Neural progenitor cell (in vitro differentiated cells): Measurements from ENCODE around the gene PLA2G15. TPM values are rescaled to one million over a fixed set of nuclear protein-coding genes. Genes with fewer than 3 reads are reported as not detected.

Source experiments
- DNase-seq: peaks from one replicate; pipeline ENCODE4 v3.0.0-alpha.2; 2016; ENCODE audit warnings: low spot score
- H2AFZ ChIP-seq: fragments of 200-600 bp; sonication (generic); replicated peaks from 2 replicates; pipeline ENCODE4 v1.6.1; 2016; ENCODE audit warnings: antibody characterized with exemption
- H3F3A ChIP-seq: fragments of 200-600 bp; sonication (generic); 2 replicates; pipeline ENCODE4 v1.6.1; 2016; ENCODE audit warnings: antibody characterized with exemption, low read depth
- H3K27ac ChIP-seq: fragments of 200-600 bp; sonication (generic); 2 replicates; pipeline ENCODE4 v1.5.1; 2016; ENCODE audit warnings: mild to moderate bottlenecking
- H3K27me3 ChIP-seq: fragments of 200-600 bp; sonication (generic); 2 replicates; pipeline ENCODE4 v1.6.1; 2016; ENCODE audit warnings: mild to moderate bottlenecking, moderate library complexity
- H3K36me3 ChIP-seq: fragments of 200-600 bp; sonication (generic); 2 replicates; pipeline ENCODE4 v1.5.1; 2016
- H3K4me1 ChIP-seq: fragments of 200-600 bp; sonication (generic); 2 replicates; pipeline ENCODE4 v1.6.1; 2016; ENCODE audit warnings: mixed run types
- H3K4me2 ChIP-seq: fragments of 200-600 bp; sonication (generic); 2 replicates; pipeline ENCODE4 v1.6.1; 2016
- H3K4me3 ChIP-seq: fragments of 200-600 bp; sonication (generic); 2 replicates; pipeline ENCODE4 v1.5.1; 2016
- H3K79me2 ChIP-seq: fragments of 200-600 bp; sonication (generic); 2 replicates; pipeline ENCODE4 v1.6.1; 2016; ENCODE audit warnings: low read depth
- H3K9ac ChIP-seq: fragments of 200-600 bp; sonication (generic); 2 replicates; pipeline ENCODE4 v1.6.1; 2016
- H3K9me3 ChIP-seq: fragments of 200-600 bp; sonication (generic); 2 replicates; pipeline ENCODE4 v1.5.1; 2016; ENCODE audit warnings: low read depth
- H4K20me1 ChIP-seq: fragments of 200-600 bp; sonication (generic); 2 replicates; pipeline ENCODE4 v1.6.1; 2016; ENCODE audit warnings: low read depth
- H3K27ac Mint-ChIP-seq: 3 replicates; pipeline ENCODE4 v1.8.0; 2021; ENCODE audit warnings: mixed read lengths
- H3K27me3 Mint-ChIP-seq: 2 replicates; pipeline ENCODE4 v1.8.0; 2022; ENCODE audit warnings: low read depth, mild to moderate bottlenecking, inconsistent platforms, moderate library complexity, mixed read lengths; ENCODE audit not compliant: insufficient read depth
- H3K36me3 Mint-ChIP-seq: 3 replicates; pipeline ENCODE4 v1.8.0; 2021; ENCODE audit warnings: mixed read lengths
- H3K4me1 Mint-ChIP-seq: 3 replicates; pipeline ENCODE4 v1.8.0; 2021; ENCODE audit warnings: mixed read lengths
- H3K4me3 Mint-ChIP-seq: 3 replicates; pipeline ENCODE4 v1.8.0; 2021; ENCODE audit warnings: mild to moderate bottlenecking, moderate library complexity, mixed read lengths
- H3K9me3 Mint-ChIP-seq: 3 replicates; pipeline ENCODE4 v1.8.0; 2020; ENCODE audit warnings: mixed read lengths
- EZH2 ChIP-seq: fragments of 200-600 bp; sonication (generic); IDR thresholded peaks from 2 replicates; pipeline ENCODE4 v1.6.1; 2017; ENCODE audit warnings: antibody characterized with exemption, mild to moderate bottlenecking, moderate library complexity
- EZH2phosphoT487 ChIP-seq: fragments of 200-600 bp; sonication (generic); IDR thresholded peaks from 2 replicates; pipeline ENCODE4 v1.6.1; 2017; ENCODE audit warnings: antibody characterized with exemption
- total RNA-seq: library from RNA; depleted of rRNA; stranded (reverse); fragments of >200 nt; gene quantifications from 2 replicates; pipeline ENCODE4 v1.2.3, GENCODE V29; 2015; ENCODE audit warnings: low replicate concordance
- TF ChIP-seq, protein P1 (sequence below): fragments of 200-600 bp; sonication (generic); IDR thresholded peaks from 2 replicates; pipeline ENCODE4 v1.5.1; 2017; ENCODE audit warnings: antibody characterized with exemption, mild to moderate bottlenecking

PLA2G15 gene
- total RNA-seq, 1 donor from 2014 or later = 3.8 TPM

DNA sequence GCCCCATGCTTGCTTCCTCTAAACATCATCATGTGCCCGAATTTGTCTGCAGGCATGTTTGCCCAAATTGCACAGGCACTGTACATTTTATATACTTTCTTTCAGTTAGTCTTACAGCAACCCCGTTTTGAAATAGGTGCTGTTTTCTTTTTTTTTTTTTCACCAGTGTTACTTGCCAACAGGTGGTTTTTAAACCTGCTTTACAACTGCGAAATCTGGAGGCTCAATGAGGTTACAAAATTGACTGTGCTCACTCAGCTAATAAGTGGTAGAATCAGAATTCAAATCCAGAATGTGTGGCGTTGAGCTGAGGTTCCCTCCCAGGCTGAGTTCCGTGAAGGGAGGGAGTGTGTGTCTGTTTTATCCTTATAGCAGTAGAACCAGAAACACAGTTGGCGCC lies 5.8 kb downstream of the PLA2G15 start:
- Mint-ChIP-seq H3K4me1 (peaks cover 8% of the 10 kb centered on the region), H3K4me3 (no peak overlapping the region), H3K27ac (no peak overlapping the region), H3K9me3 (no peaks in the 10 kb centered on the region), H3K36me3 (peaks cover 7% of the 10 kb centered on the region), H3K27me3 (peaks cover 7% of the 10 kb centered on the region)
- H2AFZ ChIP-seq = no peak overlapping the region
- TF ChIP-seq, protein P1, sequence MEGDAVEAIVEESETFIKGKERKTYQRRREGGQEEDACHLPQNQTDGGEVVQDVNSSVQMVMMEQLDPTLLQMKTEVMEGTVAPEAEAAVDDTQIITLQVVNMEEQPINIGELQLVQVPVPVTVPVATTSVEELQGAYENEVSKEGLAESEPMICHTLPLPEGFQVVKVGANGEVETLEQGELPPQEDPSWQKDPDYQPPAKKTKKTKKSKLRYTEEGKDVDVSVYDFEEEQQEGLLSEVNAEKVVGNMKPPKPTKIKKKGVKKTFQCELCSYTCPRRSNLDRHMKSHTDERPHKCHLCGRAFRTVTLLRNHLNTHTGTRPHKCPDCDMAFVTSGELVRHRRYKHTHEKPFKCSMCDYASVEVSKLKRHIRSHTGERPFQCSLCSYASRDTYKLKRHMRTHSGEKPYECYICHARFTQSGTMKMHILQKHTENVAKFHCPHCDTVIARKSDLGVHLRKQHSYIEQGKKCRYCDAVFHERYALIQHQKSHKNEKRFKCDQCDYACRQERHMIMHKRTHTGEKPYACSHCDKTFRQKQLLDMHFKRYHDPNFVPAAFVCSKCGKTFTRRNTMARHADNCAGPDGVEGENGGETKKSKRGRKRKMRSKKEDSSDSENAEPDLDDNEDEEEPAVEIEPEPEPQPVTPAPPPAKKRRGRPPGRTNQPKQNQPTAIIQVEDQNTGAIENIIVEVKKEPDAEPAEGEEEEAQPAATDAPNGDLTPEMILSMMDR = no peak
- TF ChIP-seq EZH2phosphoT487 = no peak
- no peak for TF ChIP-seq EZH2
- H3K79me2 ChIP-seq = no peaks in the 10 kb centered on the region
- H4K20me1 ChIP-seq = no peaks in the 10 kb centered on the region
- no peak overlapping the region for H3K4me3 ChIP-seq
- no peak overlapping the region for H3K27ac ChIP-seq
- no peaks in the 10 kb centered on the region for H3K36me3 ChIP-seq
- no peaks in the 10 kb centered on the region for H3F3A ChIP-seq
- H3K4me2 ChIP-seq = no peak overlapping the region
- no peaks in the 10 kb centered on the region for H3K9me3 ChIP-seq
- H3K27me3 ChIP-seq = peaks cover 1% of the 10 kb centered on the region
- H3K4me1 ChIP-seq = no peaks in the 10 kb centered on the region
- H3K9ac ChIP-seq = no peak overlapping the region
- no peak for DNase-seq

DNA sequence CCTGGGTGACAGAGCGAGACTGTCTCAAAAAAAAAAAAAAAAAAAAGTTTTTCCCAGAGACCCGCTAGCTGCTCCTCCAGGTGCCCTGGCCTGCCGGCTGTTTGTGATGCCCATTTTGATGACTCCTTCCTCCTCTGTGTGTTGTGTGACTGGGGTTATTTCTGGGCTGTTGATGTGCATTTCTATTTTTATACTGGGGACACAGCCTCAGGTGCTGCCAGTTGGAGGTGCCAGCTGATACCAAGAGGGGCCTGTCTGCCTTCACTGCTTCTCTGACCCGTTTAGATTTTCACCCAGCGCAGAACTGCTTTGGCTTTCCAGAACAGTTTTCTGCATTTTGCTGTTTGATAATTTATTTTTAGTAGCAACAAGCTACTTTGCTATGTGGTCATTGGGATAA lies 6.7 kb downstream of the PLA2G15 start:
- H3K27me3 ChIP-seq = no peaks in the 10 kb centered on the region
- no peak overlapping the region for H3K9ac ChIP-seq
- no peaks in the 10 kb centered on the region for H3K4me1 ChIP-seq
- DNase-seq = no peak
- no peak overlapping the region for H3K27ac ChIP-seq
- no peaks in the 10 kb centered on the region for H3F3A ChIP-seq
- TF ChIP-seq, protein P1 = no peak
- TF ChIP-seq EZH2 (no peak), EZH2phosphoT487 (no peak)
- no peaks in the 10 kb centered on the region for H4K20me1 ChIP-seq
- no peaks in the 10 kb centered on the region for H3K9me3 ChIP-seq
- no peaks in the 10 kb centered on the region for H3K79me2 ChIP-seq
- no peak overlapping the region for H2AFZ ChIP-seq
- no peak overlapping the region for H3K27ac Mint-ChIP-seq
- H3K4me3 ChIP-seq = no peak overlapping the region
- no peaks in the 10 kb centered on the region for H3K9me3 Mint-ChIP-seq
- peaks cover 7% of the 10 kb centered on the region for H3K36me3 Mint-ChIP-seq
- peaks cover 2% of the 10 kb centered on the region for H3K4me1 Mint-ChIP-seq
- H3K4me3 Mint-ChIP-seq = no peak overlapping the region
- H3K27me3 Mint-ChIP-seq = peaks cover 6% of the 10 kb centered on the region
- no peak overlapping the region for H3K4me2 ChIP-seq
- H3K36me3 ChIP-seq = no peaks in the 10 kb centered on the region

DNA sequence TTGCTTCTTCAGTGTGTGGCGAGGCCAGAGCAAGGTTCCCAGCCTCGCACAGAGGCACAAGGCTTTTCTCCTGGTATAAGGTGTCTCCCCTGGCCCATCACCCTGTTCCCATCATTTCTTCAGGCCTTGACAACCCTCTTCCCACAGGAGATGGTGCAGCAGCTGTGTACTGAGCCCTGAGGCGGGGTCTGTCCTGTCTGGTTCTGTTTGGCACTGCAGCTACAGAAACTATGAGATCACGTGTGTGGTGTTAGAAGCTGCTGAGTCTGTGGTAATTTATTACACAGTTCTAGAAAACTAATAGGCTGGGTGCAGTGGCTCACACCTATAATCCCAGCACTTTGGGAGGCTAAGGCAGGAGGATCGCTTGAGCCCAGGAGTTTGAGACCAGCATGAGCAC lies 7.2 kb downstream of the PLA2G15 start:
- Histone ChIP-seq H4K20me1 (no peaks in the 10 kb centered on the region), H3K27ac (no peak overlapping the region), H3K4me1 (no peaks in the 10 kb centered on the region), H3K4me2 (no peak overlapping the region), H3K36me3 (no peaks in the 10 kb centered on the region), H3K9ac (no peak overlapping the region), H3K4me3 (no peak overlapping the region), H3K27me3 (no peaks in the 10 kb centered on the region), H3F3A (no peaks in the 10 kb centered on the region), H2AFZ (no peak overlapping the region), H3K79me2 (no peaks in the 10 kb centered on the region), H3K9me3 (no peaks in the 10 kb centered on the region)
- Mint-ChIP-seq H3K4me1 (peaks cover 4% of the 10 kb centered on the region), H3K4me3 (no peak overlapping the region), H3K36me3 (peaks cover 7% of the 10 kb centered on the region), H3K27me3 (peaks cover 6% of the 10 kb centered on the region), H3K9me3 (no peaks in the 10 kb centered on the region), H3K27ac (no peak overlapping the region)
- DNase-seq = no peak
- TF ChIP-seq EZH2 (no peak), EZH2phosphoT487 (no peak)
- TF ChIP-seq, protein P1 = no peak
